H1 (cell line): ENCODE results near the gene RIF1. TPM values are rescaled to one million over a fixed set of nuclear protein-coding genes. Genes with fewer than 3 reads are reported as not detected.

Experiments
- CEBPB ChIP-seq: IDR thresholded peaks from 2 replicates; pipeline ENCODE4 v1.6.1; 2012; ENCODE audit warnings: low read depth, low read length
- CHD1 ChIP-seq: IDR thresholded peaks from 2 replicates; pipeline ENCODE4 v1.6.1; 2012; ENCODE audit warnings: low read depth, low read length, improper control_type of control experiment
- CHD7 ChIP-seq: fragments of 300-600 bp; sonication (generic); IDR thresholded peaks from 2 replicates; pipeline ENCODE4 v1.7.1; 2012; ENCODE audit warnings: low read length, moderate library complexity, mild to moderate bottlenecking, inconsistent platforms; ENCODE audit not compliant: insufficient replicate concordance
- CTBP2 ChIP-seq: IDR thresholded peaks from 2 replicates; pipeline ENCODE4 v1.7.0; 2011; ENCODE audit warnings: borderline replicate concordance, mild to moderate bottlenecking, moderate library complexity, mixed read lengths, low read length; ENCODE audit not compliant: insufficient read depth, insufficient read length
- NRF1 ChIP-seq: IDR thresholded peaks from 2 replicates; pipeline ENCODE4 v1.6.1; 2011; ENCODE audit warnings: mild to moderate bottlenecking, low read depth, low read length, improper control_type of control experiment
- POU5F1 ChIP-seq: IDR thresholded peaks from 2 replicates; pipeline ENCODE4 v1.6.1; 2011; ENCODE audit warnings: low read depth, mild to moderate bottlenecking, low read length, moderate library complexity
- RXRA ChIP-seq: IDR thresholded peaks from 2 replicates; pipeline ENCODE4 v1.6.1; 2011; ENCODE audit warnings: low read depth, mild to moderate bottlenecking, low read length, moderate library complexity; ENCODE audit not compliant: insufficient read depth
- SP4 ChIP-seq: IDR thresholded peaks from 2 replicates; pipeline ENCODE4 v1.6.1; 2012; ENCODE audit warnings: low read length, inconsistent platforms
- SUZ12 ChIP-seq: fragments of 200-600 bp; sonication (generic); IDR thresholded peaks from 2 replicates; pipeline ENCODE4 v1.6.1; 2012; ENCODE audit warnings: mild to moderate bottlenecking, inconsistent platforms, low read length, moderate library complexity, mixed read lengths
- TAF1 ChIP-seq: IDR thresholded peaks from 2 replicates; pipeline ENCODE4 v1.6.1; 2011; ENCODE audit warnings: mild to moderate bottlenecking, low read depth, low read length
- polyA plus RNA-seq, 7 experiments: library from polyadenylated mRNA; depleted of rRNA in 3 of 7; stranded (reverse) in 5 of 7; unstranded in 2 of 7; fragments of >200 nt in 5 of 7; fragments of 200-250 nt in 2 of 7; gene quantifications; 1 replicate in 5 of 7; 2 replicates in 1 of 7; 4 replicates in 1 of 7; pipeline versions ENCODE4 v1.2.1 to v1.2.3, GENCODE V29; 2011 to 2013; ENCODE audit warnings: missing spikeins in 2 of 7, mixed read lengths in 2 of 7
- total RNA-seq: library from RNA; stranded (reverse); fragmentation: NEBNext Ultra II Directional; extraction: Animal tissue kit (Norgen Biotek cat#: 25700); gene quantifications from 2 replicates; pipeline ENCODE4 v1.2.1, GENCODE V29; 2021
- TF ChIP-seq, protein P1 (sequence below): IDR thresholded peaks from 2 replicates; pipeline ENCODE4 v1.6.1; 2012; ENCODE audit warnings: low read length, inconsistent platforms

The RIF1 gene
- total and polyA plus RNA-seq, 2 of the 8 experiments (the other 6 are each of a cell fraction or from before 2014, with no cell fraction given) = 9.5 to 104 TPM

DNA sequence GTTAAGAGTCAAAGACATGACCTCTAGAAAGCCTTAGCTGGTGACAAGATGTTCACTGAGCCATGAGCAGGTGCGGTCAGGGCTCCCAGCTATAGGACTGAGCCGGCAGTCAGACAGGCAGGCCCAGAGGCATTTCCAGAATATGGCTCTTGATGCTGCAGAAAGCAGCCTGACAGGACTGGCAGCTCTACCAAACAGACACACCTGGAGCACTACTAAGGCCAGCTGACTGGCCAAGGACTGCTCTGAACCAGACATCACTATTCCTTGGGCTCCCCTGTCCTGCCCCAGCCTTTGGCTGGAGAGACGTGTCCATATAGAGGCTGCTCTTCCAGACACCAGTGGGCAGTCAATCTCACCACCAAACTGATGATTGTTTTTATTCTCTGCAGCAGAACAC, 98.8 kb downstream of the RIF1 start (continued):
- TF ChIP-seq CHD7 (no peak), NRF1 (no peak), SP4 (no peak), CEBPB (no peak), CTBP2 (no peak), POU5F1 (no peak), SUZ12 (no peak), RXRA (no peak), CHD1 (no peak), TAF1 (no peak)
- TF ChIP-seq, protein P1, sequence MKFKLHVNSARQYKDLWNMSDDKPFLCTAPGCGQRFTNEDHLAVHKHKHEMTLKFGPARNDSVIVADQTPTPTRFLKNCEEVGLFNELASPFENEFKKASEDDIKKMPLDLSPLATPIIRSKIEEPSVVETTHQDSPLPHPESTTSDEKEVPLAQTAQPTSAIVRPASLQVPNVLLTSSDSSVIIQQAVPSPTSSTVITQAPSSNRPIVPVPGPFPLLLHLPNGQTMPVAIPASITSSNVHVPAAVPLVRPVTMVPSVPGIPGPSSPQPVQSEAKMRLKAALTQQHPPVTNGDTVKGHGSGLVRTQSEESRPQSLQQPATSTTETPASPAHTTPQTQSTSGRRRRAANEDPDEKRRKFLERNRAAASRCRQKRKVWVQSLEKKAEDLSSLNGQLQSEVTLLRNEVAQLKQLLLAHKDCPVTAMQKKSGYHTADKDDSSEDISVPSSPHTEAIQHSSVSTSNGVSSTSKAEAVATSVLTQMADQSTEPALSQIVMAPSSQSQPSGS = no peak
